H9 (cell line): ENCODE data around the gene ZBTB16. TPM values are rescaled to one million over a fixed set of nuclear protein-coding genes. Genes with fewer than 3 reads are reported as not detected.

Experiments
- DNase-seq: peaks from one replicate; pipeline ENCODE4 v3.0.0-alpha.2; 2017
- H2AFZ ChIP-seq: one replicate; pipeline ENCODE4 v1.6.1; 2013; ENCODE audit warnings: mild to moderate bottlenecking, low read length, control low read depth, moderate library complexity
- H2AK5ac ChIP-seq: 2 replicates; pipeline ENCODE4 v1.6.1; 2013; ENCODE audit warnings: low read length, control low read depth, mixed read lengths; ENCODE audit not compliant: insufficient read length
- H2BK120ac ChIP-seq: one replicate; pipeline ENCODE4 v1.6.1; 2013; ENCODE audit warnings: low read depth, mild to moderate bottlenecking, low read length, control low read depth, inconsistent platforms; ENCODE audit not compliant: poor library complexity, severe bottlenecking
- H2BK12ac ChIP-seq: 2 replicates; pipeline ENCODE4 v1.6.1; 2013; ENCODE audit warnings: low read length, control low read depth, mixed read lengths, low read depth; ENCODE audit not compliant: insufficient read length
- H2BK15ac ChIP-seq: 2 replicates; pipeline ENCODE4 v1.6.1; 2013; ENCODE audit warnings: low read depth, low read length, control low read depth
- H2BK20ac ChIP-seq: one replicate; pipeline ENCODE4 v1.6.1; 2013; ENCODE audit warnings: low read depth, mild to moderate bottlenecking, low read length, control low read depth, inconsistent platforms; ENCODE audit not compliant: poor library complexity, severe bottlenecking
- H2BK5ac ChIP-seq: 2 replicates; pipeline ENCODE4 v1.6.1; 2013; ENCODE audit warnings: low read length, control low read depth, mixed read lengths; ENCODE audit not compliant: insufficient read length
- H3K14ac ChIP-seq: 2 replicates; pipeline ENCODE4 v1.6.1; 2013; ENCODE audit warnings: low read length, control low read depth; ENCODE audit not compliant: insufficient read depth
- H3K18ac ChIP-seq: 2 replicates; pipeline ENCODE4 v1.6.1; 2013; ENCODE audit warnings: low read depth, mild to moderate bottlenecking, mixed read lengths, low read length, control low read depth; ENCODE audit not compliant: insufficient read length
- H3K23ac ChIP-seq: 2 replicates; pipeline ENCODE4 v1.6.1; 2013; ENCODE audit warnings: low read length, control low read depth, mixed read lengths, low read depth; ENCODE audit not compliant: insufficient read length
- H3K23me2 ChIP-seq: 2 replicates; pipeline ENCODE4 v1.6.1; 2013; ENCODE audit warnings: low read depth, mild to moderate bottlenecking, mixed read lengths, low read length, control low read depth; ENCODE audit not compliant: insufficient read length, poor library complexity, severe bottlenecking
- H3K27ac ChIP-seq: 2 replicates; pipeline ENCODE4 v1.5.1; 2013; ENCODE audit warnings: low read length, control low read depth, mixed read lengths, low read depth; ENCODE audit not compliant: insufficient read length
- H3K27me3 ChIP-seq: 2 replicates; pipeline ENCODE4 v1.6.1; 2013; ENCODE audit warnings: low read length, control low read depth, inconsistent platforms; ENCODE audit not compliant: insufficient read depth
- H3K4ac ChIP-seq: 2 replicates; pipeline ENCODE4 v1.6.1; 2013; ENCODE audit warnings: low read depth, mild to moderate bottlenecking, control low read depth, inconsistent platforms, low read length, moderate library complexity
- H3K4me1 ChIP-seq: 2 replicates; pipeline ENCODE4 v1.6.1; 2013; ENCODE audit warnings: low read length, control low read depth, inconsistent platforms; ENCODE audit not compliant: insufficient read depth
- H3K4me2 ChIP-seq: 2 replicates; pipeline ENCODE4 v1.6.1; 2013; ENCODE audit warnings: low read length, control low read depth, mixed read lengths; ENCODE audit not compliant: insufficient read length, insufficient read depth
- H3K56ac ChIP-seq: 2 replicates; pipeline ENCODE4 v1.6.1; 2013; ENCODE audit warnings: low read depth, mild to moderate bottlenecking, mixed read lengths, low read length, control low read depth; ENCODE audit not compliant: insufficient read length
- H3K79me1 ChIP-seq: 2 replicates; pipeline ENCODE4 v1.6.1; 2013; ENCODE audit warnings: low read depth, mild to moderate bottlenecking, moderate library complexity, low read length, control low read depth, inconsistent platforms; ENCODE audit not compliant: insufficient read depth, poor library complexity, severe bottlenecking
- H3K79me2 ChIP-seq: 2 replicates; pipeline ENCODE4 v1.6.1; 2013; ENCODE audit warnings: low read length, control low read depth, inconsistent platforms; ENCODE audit not compliant: insufficient read depth
- H3K9ac ChIP-seq: 2 replicates; pipeline ENCODE4 v1.6.1; 2013; ENCODE audit warnings: low read length, control low read depth, mixed read lengths; ENCODE audit not compliant: insufficient read length; ENCODE audit errors: extremely low read depth
- H3K9me3 ChIP-seq: one replicate; pipeline ENCODE4 v1.6.1; 2013; ENCODE audit warnings: low read depth, low read length, inconsistent platforms; ENCODE audit not compliant: control insufficient read depth
- H3T11ph ChIP-seq: one replicate; pipeline ENCODE4 v1.6.1; 2013; ENCODE audit warnings: mild to moderate bottlenecking, low read length, control low read depth, inconsistent platforms
- H4K20me1 ChIP-seq: one replicate; pipeline ENCODE4 v1.6.1; 2013; ENCODE audit not compliant: control insufficient read depth, insufficient read length, insufficient read depth
- H4K5ac ChIP-seq: 2 replicates; pipeline ENCODE4 v1.6.1; 2013; ENCODE audit warnings: low read depth, mild to moderate bottlenecking, mixed read lengths, low read length, control low read depth; ENCODE audit not compliant: insufficient read length
- H4K8ac ChIP-seq: replicated peaks from 2 replicates; pipeline ENCODE4 v1.6.1; 2013; ENCODE audit warnings: low read length, control low read depth, mixed read lengths, low read depth; ENCODE audit not compliant: insufficient read length
- H4K91ac ChIP-seq: 2 replicates; pipeline ENCODE4 v1.6.1; 2013; ENCODE audit warnings: low read depth, mild to moderate bottlenecking, moderate library complexity, mixed read lengths, low read length, control low read depth; ENCODE audit not compliant: insufficient read length
- H3K27ac Mint-ChIP-seq, 3 experiments: 2 replicates in 2 of 3; 3 replicates in 1 of 3; pipeline ENCODE4 v1.8.0; 2020 to 2021; ENCODE audit warnings: mixed read lengths in 3 of 3, mild to moderate bottlenecking in 1 of 3, moderate library complexity in 1 of 3
- H3K27me3 Mint-ChIP-seq: 2 replicates; pipeline ENCODE4 v1.8.0; 2021; ENCODE audit warnings: low read depth, mild to moderate bottlenecking, moderate library complexity, mixed read lengths
- H3K36me3 Mint-ChIP-seq, 3 experiments: 2 replicates in 2 of 3; 3 replicates in 1 of 3; pipeline ENCODE4 v1.8.0; 2020 to 2021; ENCODE audit warnings: low read depth in 3 of 3, mixed read lengths in 3 of 3; ENCODE audit not compliant: insufficient read depth in 1 of 3
- H3K4me1 Mint-ChIP-seq, 2 experiments: 2 replicates each; pipeline ENCODE4 v1.8.0; 2020; ENCODE audit warnings: mixed read lengths in 2 of 2
- H3K4me3 Mint-ChIP-seq, 2 experiments: 2 replicates in 1 of 2; 3 replicates in 1 of 2; pipeline ENCODE4 v1.8.0; 2020 to 2021; ENCODE audit warnings: mild to moderate bottlenecking in 2 of 2, mixed read lengths in 2 of 2, moderate library complexity in 1 of 2
- H3K9me3 Mint-ChIP-seq, 2 experiments: 2 replicates in 1 of 2; 3 replicates in 1 of 2; pipeline ENCODE4 v1.8.0; 2020; ENCODE audit warnings: mild to moderate bottlenecking in 2 of 2, mixed read lengths in 2 of 2, moderate library complexity in 1 of 2
- WGBS: extraction: QIAGEN DNeasy Blood & Tissue Kit; methylation state at CpG from one replicate; pipeline ENCODE4 v1.1.7; 2013; ENCODE audit warnings: missing lambda C conversion rate, low lambda C conversion rate, mixed read lengths; ENCODE audit not compliant: insufficient read length; ENCODE audit errors: extremely low coverage; 5-methylcytosine and 5-hydroxymethylcytosine counted together
- total RNA-seq: library from RNA; stranded (reverse); gene quantifications from 2 replicates; pipeline ENCODE4 v1.2.1, GENCODE V29; 2021
- TF ChIP-seq, protein P1 (sequence below): fragments of 200-600 bp; sonication (generic); conservative IDR thresholded peaks from 3 replicates; pipeline ENCODE4 v1.8.0; 2021; ENCODE audit warnings: antibody characterized with exemption, mild to moderate bottlenecking

The ZBTB16 gene
- total RNA-seq, 1 experiment from 2014 or later = not detected

GRCh38 chr11:114209904-114210303 lies 150.4 kb downstream of the ZBTB16 start:
- H3K9me3 Mint-ChIP-seq = no peaks in the 10 kb centered on the region

More at GRCh38 chr11:114209904-114210303, 150.4 kb downstream of the ZBTB16 start:
- Histone ChIP-seq H2BK120ac (no peak overlapping the region), H3K27me3 (no peaks in the 10 kb centered on the region), H3K18ac (no peak overlapping the region), H3K23me2 (no peaks in the 10 kb centered on the region), H3K9me3 (no peaks in the 10 kb centered on the region), H3K27ac (no peak overlapping the region), H3K4me2 (no peak overlapping the region), H3K9ac (no peak overlapping the region), H3K4me1 (no peaks in the 10 kb centered on the region; the same call in 1 of the 2 replicates), H3K4ac (no peak overlapping the region), H4K20me1 (no peaks in the 10 kb centered on the region), H3K79me2 (no peaks in the 10 kb centered on the region), H3K14ac (no peak overlapping the region), H2AK5ac (no peak overlapping the region), H2BK15ac (no peak overlapping the region), H4K8ac (no peak overlapping the region), H2BK12ac (no peak overlapping the region), H2BK5ac (no peak overlapping the region), H2BK20ac (no peak overlapping the region), H3K56ac (no peak overlapping the region), H4K91ac (no peak overlapping the region), H2AFZ (no peak overlapping the region), H3K23ac (no peak overlapping the region), H3T11ph (no peak overlapping the region), H4K5ac (no peak overlapping the region), H3K79me1 (no peaks in the 10 kb centered on the region)
- TF ChIP-seq, protein P1, sequence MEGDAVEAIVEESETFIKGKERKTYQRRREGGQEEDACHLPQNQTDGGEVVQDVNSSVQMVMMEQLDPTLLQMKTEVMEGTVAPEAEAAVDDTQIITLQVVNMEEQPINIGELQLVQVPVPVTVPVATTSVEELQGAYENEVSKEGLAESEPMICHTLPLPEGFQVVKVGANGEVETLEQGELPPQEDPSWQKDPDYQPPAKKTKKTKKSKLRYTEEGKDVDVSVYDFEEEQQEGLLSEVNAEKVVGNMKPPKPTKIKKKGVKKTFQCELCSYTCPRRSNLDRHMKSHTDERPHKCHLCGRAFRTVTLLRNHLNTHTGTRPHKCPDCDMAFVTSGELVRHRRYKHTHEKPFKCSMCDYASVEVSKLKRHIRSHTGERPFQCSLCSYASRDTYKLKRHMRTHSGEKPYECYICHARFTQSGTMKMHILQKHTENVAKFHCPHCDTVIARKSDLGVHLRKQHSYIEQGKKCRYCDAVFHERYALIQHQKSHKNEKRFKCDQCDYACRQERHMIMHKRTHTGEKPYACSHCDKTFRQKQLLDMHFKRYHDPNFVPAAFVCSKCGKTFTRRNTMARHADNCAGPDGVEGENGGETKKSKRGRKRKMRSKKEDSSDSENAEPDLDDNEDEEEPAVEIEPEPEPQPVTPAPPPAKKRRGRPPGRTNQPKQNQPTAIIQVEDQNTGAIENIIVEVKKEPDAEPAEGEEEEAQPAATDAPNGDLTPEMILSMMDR = no peak
- Mint-ChIP-seq H3K36me3 (no peaks in the 10 kb centered on the region), H3K27ac (no peak overlapping the region), H3K27me3 (peaks cover 4% of the 10 kb centered on the region), H3K4me1 (peaks cover 29 to 49% of the 10 kb centered on the region in 2 experiments), H3K4me3 (no peak overlapping the region)
- no peak for DNase-seq
- no CpG with 5 or more reads among the region's 9 CpGs for WGBS
